Loucy (cell line): Measurements from ENCODE around the gene CDYL2.

Experiments
- EZH2phosphoT487 ChIP-seq: fragments of 200-600 bp; IDR thresholded peaks from 2 replicates; pipeline ENCODE4 v1.6.1; 2018; ENCODE audit warnings: antibody characterized with exemption, mild to moderate bottlenecking, moderate library complexity, borderline replicate concordance
- TF ChIP-seq, protein P1 (sequence below): fragments of 200-600 bp; sonication (generic); conservative IDR thresholded peaks from 2 replicates; pipeline ENCODE4 v1.5.1; 2014; ENCODE audit warnings: mild to moderate bottlenecking, antibody characterized with exemption, low read length

DNA sequence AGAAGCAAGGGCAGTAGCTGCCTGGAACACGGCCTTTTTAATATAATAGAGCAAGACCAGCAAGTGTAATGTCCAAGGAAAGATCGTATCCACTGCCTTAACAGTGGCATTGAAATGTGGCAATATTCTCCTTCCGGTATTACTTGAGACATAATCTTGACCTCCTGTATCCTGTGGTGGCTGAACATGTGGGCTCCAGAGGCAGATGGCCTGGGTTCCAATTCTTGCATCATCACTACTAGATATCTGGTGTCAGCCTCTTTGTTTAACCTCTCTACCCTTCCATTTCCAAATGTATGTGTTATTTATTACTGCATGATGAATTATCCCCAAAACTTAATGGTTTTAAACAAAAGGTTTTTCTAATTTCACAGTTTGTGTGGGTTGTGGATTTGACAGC is 3.5 kb upstream of the CDYL2 start:
- TF ChIP-seq, protein P1, sequence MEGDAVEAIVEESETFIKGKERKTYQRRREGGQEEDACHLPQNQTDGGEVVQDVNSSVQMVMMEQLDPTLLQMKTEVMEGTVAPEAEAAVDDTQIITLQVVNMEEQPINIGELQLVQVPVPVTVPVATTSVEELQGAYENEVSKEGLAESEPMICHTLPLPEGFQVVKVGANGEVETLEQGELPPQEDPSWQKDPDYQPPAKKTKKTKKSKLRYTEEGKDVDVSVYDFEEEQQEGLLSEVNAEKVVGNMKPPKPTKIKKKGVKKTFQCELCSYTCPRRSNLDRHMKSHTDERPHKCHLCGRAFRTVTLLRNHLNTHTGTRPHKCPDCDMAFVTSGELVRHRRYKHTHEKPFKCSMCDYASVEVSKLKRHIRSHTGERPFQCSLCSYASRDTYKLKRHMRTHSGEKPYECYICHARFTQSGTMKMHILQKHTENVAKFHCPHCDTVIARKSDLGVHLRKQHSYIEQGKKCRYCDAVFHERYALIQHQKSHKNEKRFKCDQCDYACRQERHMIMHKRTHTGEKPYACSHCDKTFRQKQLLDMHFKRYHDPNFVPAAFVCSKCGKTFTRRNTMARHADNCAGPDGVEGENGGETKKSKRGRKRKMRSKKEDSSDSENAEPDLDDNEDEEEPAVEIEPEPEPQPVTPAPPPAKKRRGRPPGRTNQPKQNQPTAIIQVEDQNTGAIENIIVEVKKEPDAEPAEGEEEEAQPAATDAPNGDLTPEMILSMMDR, result no peak
- no peak for TF ChIP-seq EZH2phosphoT487
